ENCODE results near the gene ARMC2. TPM values are rescaled to one million over a fixed set of nuclear protein-coding genes. Genes with fewer than 3 reads are reported as not detected.
A peak's percentile ranks its signal among the peaks of the same experiment; 100 is the strongest.

ARMC2 gene
- total and polyA plus RNA-seq, 2 of the 8 experiments (the other 6 are each of a cell fraction or from before 2014, with no cell fraction given): 1.6 to 4.4 TPM

- Histone ChIP-seq H3K4me1 (replicated peaks in 1 of 4; ENCODE audit: control insufficient read depth in 3 of 4, insufficient read depth in 4 of 4, low read length in 3 of 4) (no peaks in the 10 kb centered on the region), H4K5ac (ENCODE audit: insufficient read length, low read depth, low read length) (no peak overlapping the region), H4K8ac (ENCODE audit: extremely low read depth, insufficient read depth, low read length) (peak overlapping the region; percentile 21; the same call in 1 of the 2 replicates), H3K9ac (replicated peaks in 1 of 4; ENCODE audit: extremely low read depth in 1 of 4, low read depth in 3 of 4, low read length in 3 of 4) (no peak overlapping the region), H4K91ac (replicated peaks; ENCODE audit: insufficient read length, low read length) (no peak overlapping the region), H2BK5ac (ENCODE audit: low read depth, low read length) (no peak overlapping the region), H3K79me1 (ENCODE audit: low read depth, low read length) (no peaks in the 10 kb centered on the region), H3K9me3 (ENCODE audit: insufficient read depth in 2 of 2, low read depth in 1 of 2, low read length in 1 of 2) (no peaks in the 10 kb centered on the region), H2BK120ac (replicated peaks; ENCODE audit: low read depth, low read length) (no peak overlapping the region), H3K27ac (ENCODE audit: low read depth, low read length) (no peak overlapping the region), H3K27me3 (replicated peaks in 1 of 4; ENCODE audit: control insufficient read depth in 3 of 4, extremely low read depth in 1 of 4, insufficient read depth in 3 of 4, low read length in 3 of 4) (no peaks in the 10 kb centered on the region), H3K4ac (replicated peaks; ENCODE audit: insufficient read length, low read depth, low read length) (no peak overlapping the region), H3K4me2 (ENCODE audit: insufficient read depth in 1 of 2, low read depth in 2 of 2, low read length in 2 of 2) (no peak overlapping the region), H3K79me2 (ENCODE audit: control insufficient read depth in 1 of 2, insufficient read depth in 2 of 2, low read length in 2 of 2) (no peaks in the 10 kb centered on the region), H3K36me3 (ENCODE audit: control insufficient read depth in 2 of 4, insufficient read depth in 4 of 4, low read length in 3 of 4) (no peaks in the 10 kb centered on the region), H2BK15ac (ENCODE audit: low read length) (no peak overlapping the region), H2BK12ac (ENCODE audit: low read depth, low read length) (no peak overlapping the region), H2AK5ac (ENCODE audit: low read depth, low read length) (no peak overlapping the region), H3K23me2 (ENCODE audit: low read depth, low read length) (no peaks in the 10 kb centered on the region), H2BK20ac (ENCODE audit: low read length) (no peak overlapping the region), H3K14ac (ENCODE audit: insufficient read length) (no peak overlapping the region), H3K4me3 (ENCODE audit: extremely low read depth in 1 of 4, insufficient read depth in 2 of 4, low read depth in 3 of 4, low read length in 4 of 4) (no peak overlapping the region), H2AFZ (ENCODE audit: low read length) (no peak overlapping the region), H3K23ac (ENCODE audit: insufficient read length) (no peak overlapping the region), H3K56ac (replicated peaks; ENCODE audit: insufficient read length, low read depth, low read length) (no peak overlapping the region), H4K20me1 (replicated peaks in 1 of 2; ENCODE audit: control insufficient read depth in 1 of 2, insufficient read depth in 2 of 2, low read length in 2 of 2) (no peaks in the 10 kb centered on the region), H3K18ac (ENCODE audit: extremely low read depth, low read length) (no peak overlapping the region)
- FAIRE-seq (no peak), DNase-seq (ENCODE audit: low read depth in 1 of 2, low spot score in 2 of 2) (no peak)
- TF ChIP-seq TBP (IDR thresholded peaks at IDR 0.05; ENCODE audit: low read depth, low read length) (no peak), SP1 (IDR thresholded peaks at IDR 0.05; ENCODE audit: low read depth, low read length) (no peak), MAX (IDR thresholded peaks at IDR 0.05) (no peak), KDM5A (IDR thresholded peaks at IDR 0.05; ENCODE audit: low read length) (no peak), SRF (IDR thresholded peaks at IDR 0.05; ENCODE audit: low read depth, low read length) (no peak), CTBP2 (IDR thresholded peaks at IDR 0.05; ENCODE audit: borderline replicate concordance, insufficient read depth, insufficient read length, low read length) (no peak), RFX5 (IDR thresholded peaks at IDR 0.05; ENCODE audit: borderline replicate concordance, low read depth, low read length) (no peak), SAP30 (IDR thresholded peaks at IDR 0.05; ENCODE audit: insufficient read depth, insufficient replicate concordance, low read length) (no peak), BRCA1 (IDR thresholded peaks at IDR 0.05; ENCODE audit: low read depth, low read length) (no peak)
- WGBS, 2 experiments (ENCODE audit: extremely low coverage in 1 of 2, insufficient coverage in 1 of 2, insufficient read length in 1 of 2, insufficient replicate concordance in 2 of 2, low coverage in 1 of 2, low lambda C conversion rate in 2 of 2, missing lambda C conversion rate in 1 of 2): 80% methylated on average over 7 of the region's 7 CpGs; no CpG with 5 or more reads in 1 of the 2 experiments
- ChIA-PET POLR2A (ENCODE audit: partially characterized antibody) (interaction anchor here (0.7 to 1.6 kb wide), 2 partner anchors 9 to 249 kb away, joined by 3 read pairs; no protein-coding TSS in a partner anchor), CTCF (ENCODE audit: partially characterized antibody) (interaction anchor here (0.9 to 1.7 kb wide), 5 partner anchors 9 to 270 kb away, joined by 3 to 6 read pairs (median 3); no protein-coding TSS in a partner anchor)
These were observed 36.7 kb upstream of the ARMC2 start for GRCh38 chr6:108811490-108811889.

Measured in H1 (cell line).